Erythroblast (primary cell): ENCODE measurements around the gene GALK2.

ENCODE experiments used
- GATA1 ChIP-seq: IDR thresholded peaks from 2 replicates; pipeline ENCODE4 v1.6.1; 2011; ENCODE audit warnings: low read depth, mild to moderate bottlenecking, control low read depth, low read length, moderate library complexity
- POLR2A ChIP-seq: IDR thresholded peaks from 2 replicates; pipeline ENCODE4 v1.6.1; 2011; ENCODE audit warnings: mild to moderate bottlenecking, low read length

GRCh38 chr15:49279521-49280456 lies 109.7 kb downstream of the GALK2 start:
- TF ChIP-seq POLR2A (no peak), GATA1 (no peak)
